HEK293 (cell line): ENCODE data around the gene DIABLO.
A peak's percentile ranks its signal among the peaks of the same experiment; 100 is the strongest.

Experiments
- CTCF ChIA-PET: fragments of 350-600 bp; formaldehyde crosslinking; extraction: SDS; loops from one replicate; lab custom pipeline; 2021; ENCODE audit warnings: antibody characterized with exemption; lab: Yijun Ruan, JAX
- POLR2A ChIA-PET: fragments of 300-600 bp; formaldehyde crosslinking; extraction: SDS; loops from one replicate; lab custom pipeline; 2020; ENCODE audit warnings: antibody characterized with exemption, inconsistent platforms; lab: Yijun Ruan, JAX
- H3K27ac ChIP-seq: fragments of 200-500 bp; sonication (Bioruptor generic); 2 replicates; pipeline ENCODE4 v1.5.1; 2014; ENCODE audit warnings: low read depth, low read length, control low read depth, inconsistent platforms; ENCODE audit errors: extremely low read depth
- H3K36me3 ChIP-seq, 2 experiments: fragments of 200-500 bp in 1 of 2; sonication (Bioruptor generic) in 1 of 2; 1 replicate in 1 of 2; 2 replicates in 1 of 2; pipeline ENCODE4 v1.5.1; 2014 to 2017; ENCODE audit warnings: inconsistent platforms in 2 of 2, low read length in 2 of 2; ENCODE audit not compliant: control insufficient read depth in 2 of 2, insufficient read depth in 1 of 2
- H3K4me1 ChIP-seq: fragments of 200-500 bp; sonication (Bioruptor generic); 2 replicates; pipeline ENCODE4 v1.5.1; 2014; ENCODE audit warnings: mild to moderate bottlenecking, low read length, inconsistent platforms; ENCODE audit not compliant: control insufficient read depth, insufficient read depth
- H3K4me3 ChIP-seq: 2 replicates; pipeline ENCODE4 v1.5.1; 2011; ENCODE audit warnings: low read depth, mild to moderate bottlenecking, control low read depth, low read length, moderate library complexity
- H3K9me3 ChIP-seq: fragments of 200-500 bp; sonication (Bioruptor generic); 2 replicates; pipeline ENCODE4 v1.5.1; 2014; ENCODE audit warnings: low read depth, low read length, inconsistent platforms; ENCODE audit not compliant: control insufficient read depth, insufficient read depth
- BCL11A ChIP-seq: fragments of 450-650 bp; formaldehyde crosslinking; IDR thresholded peaks from 2 replicates; pipeline ENCODE4 v1.5.1; 2016; ENCODE audit warnings: low read depth, missing biosample characterization, missing genetic modification characterization
- BCL11B ChIP-seq: fragments of 450-650 bp; formaldehyde crosslinking; IDR thresholded peaks from 2 replicates; pipeline ENCODE4 v1.5.1; 2016; ENCODE audit warnings: low read depth, missing biosample characterization, missing genetic modification characterization
- IKZF3 ChIP-seq: fragments of 450-650 bp; IDR thresholded peaks from 2 replicates; pipeline ENCODE4 v1.5.0; 2018; ENCODE audit warnings: missing biosample characterization, mild to moderate bottlenecking, missing genetic modification characterization, moderate library complexity
- SP7 ChIP-seq: fragments of 450-650 bp; formaldehyde crosslinking; IDR thresholded peaks from 2 replicates; pipeline ENCODE4 v1.5.1; 2016; ENCODE audit warnings: missing biosample characterization, missing genetic modification characterization
- ZFP3 ChIP-seq: fragments of 450-650 bp; formaldehyde crosslinking; IDR thresholded peaks from 2 replicates; pipeline ENCODE4 v1.5.1; 2016; ENCODE audit warnings: low read depth, missing biosample characterization, missing genetic modification characterization
- ZFP37 ChIP-seq: fragments of 450-650 bp; formaldehyde crosslinking; IDR thresholded peaks from 2 replicates; pipeline ENCODE4 v1.5.1; 2016; ENCODE audit warnings: missing biosample characterization, missing genetic modification characterization
- ZFP41 ChIP-seq: fragments of 450-650 bp; formaldehyde crosslinking; IDR thresholded peaks from 2 replicates; pipeline ENCODE4 v1.5.1; 2016; ENCODE audit warnings: missing biosample characterization, missing genetic modification characterization, borderline replicate concordance
- ZNF112 ChIP-seq: fragments of 450-650 bp; formaldehyde crosslinking; IDR thresholded peaks from 2 replicates; pipeline ENCODE4 v1.5.0; 2017; ENCODE audit warnings: missing biosample characterization, missing genetic modification characterization
- ZNF138 ChIP-seq: fragments of 450-650 bp; formaldehyde crosslinking; IDR thresholded peaks from 2 replicates; pipeline ENCODE4 v1.5.1; 2016; ENCODE audit warnings: missing biosample characterization, missing genetic modification characterization, borderline replicate concordance
- ZNF140 ChIP-seq: fragments of 450-650 bp; formaldehyde crosslinking; IDR thresholded peaks from 2 replicates; pipeline ENCODE4 v1.5.1; 2016; ENCODE audit warnings: missing biosample characterization, missing genetic modification characterization
- ZNF155 ChIP-seq: fragments of 450-650 bp; formaldehyde crosslinking; IDR thresholded peaks from 2 replicates; pipeline ENCODE4 v1.5.1; 2016; ENCODE audit warnings: missing biosample characterization, missing genetic modification characterization
- ZNF19 ChIP-seq: fragments of 450-650 bp; formaldehyde crosslinking; IDR thresholded peaks from 2 replicates; pipeline ENCODE4; 2016; ENCODE audit warnings: missing biosample characterization, missing genetic modification characterization, low read depth
- ZNF266 ChIP-seq: fragments of 450-650 bp; formaldehyde crosslinking; IDR thresholded peaks from 2 replicates; pipeline ENCODE4 v1.5.1; 2016; ENCODE audit warnings: missing biosample characterization, missing genetic modification characterization, low read depth
- ZNF521 ChIP-seq: fragments of 450-650 bp; formaldehyde crosslinking; IDR thresholded peaks from 2 replicates; pipeline ENCODE4 v1.5.1; 2017; ENCODE audit warnings: missing biosample characterization, mild to moderate bottlenecking, missing genetic modification characterization
- ZNF544 ChIP-seq: fragments of 450-650 bp; formaldehyde crosslinking; IDR thresholded peaks from 2 replicates; pipeline ENCODE4 v1.5.0; 2017; ENCODE audit warnings: missing biosample characterization, missing genetic modification characterization
- ZNF548 ChIP-seq: fragments of 450-650 bp; formaldehyde crosslinking; IDR thresholded peaks from 2 replicates; pipeline ENCODE4 v1.5.1; 2016; ENCODE audit warnings: missing biosample characterization, missing genetic modification characterization
- ZNF626 ChIP-seq: fragments of 450-650 bp; sonication (Bioruptor Pico); formaldehyde crosslinking; IDR thresholded peaks from 2 replicates; pipeline ENCODE4 v1.5.1; 2018; ENCODE audit warnings: missing biosample characterization, missing genetic modification characterization, inconsistent platforms
- ZNF658 ChIP-seq: fragments of 450-650 bp; formaldehyde crosslinking; IDR thresholded peaks from 2 replicates; pipeline ENCODE4; 2016; ENCODE audit warnings: missing biosample characterization, missing genetic modification characterization
- ZNF776 ChIP-seq: fragments of 450-650 bp; formaldehyde crosslinking; IDR thresholded peaks from 2 replicates; pipeline ENCODE4 v1.5.0; 2017; ENCODE audit warnings: missing biosample characterization, missing genetic modification characterization, borderline replicate concordance
- ZNF777 ChIP-seq: fragments of 450-650 bp; formaldehyde crosslinking; IDR thresholded peaks from 2 replicates; pipeline ENCODE4 v1.5.1; 2017; ENCODE audit warnings: missing biosample characterization, missing genetic modification characterization, borderline replicate concordance
- ZNF830 ChIP-seq: fragments of 450-650 bp; IDR thresholded peaks from 2 replicates; pipeline ENCODE4 v1.5.0; 2018; ENCODE audit warnings: missing biosample characterization, missing genetic modification characterization, low read depth, mild to moderate bottlenecking, moderate library complexity
- ZXDB ChIP-seq: fragments of 450-650 bp; formaldehyde crosslinking; IDR thresholded peaks from 2 replicates; pipeline ENCODE4 v1.5.1; 2016; ENCODE audit warnings: missing biosample characterization, missing genetic modification characterization
- TF ChIP-seq, protein P1 (sequence below): fragments of 450-650 bp; formaldehyde crosslinking; IDR thresholded peaks from 2 replicates; pipeline ENCODE4 v1.5.1; 2017; ENCODE audit warnings: missing biosample characterization, missing genetic modification characterization
- TF ChIP-seq, protein P2 (sequence below): fragments of 450-650 bp; formaldehyde crosslinking; IDR thresholded peaks from 2 replicates; pipeline ENCODE4 v1.5.1; 2016; ENCODE audit warnings: missing biosample characterization, missing genetic modification characterization

The DIABLO gene

DNA sequence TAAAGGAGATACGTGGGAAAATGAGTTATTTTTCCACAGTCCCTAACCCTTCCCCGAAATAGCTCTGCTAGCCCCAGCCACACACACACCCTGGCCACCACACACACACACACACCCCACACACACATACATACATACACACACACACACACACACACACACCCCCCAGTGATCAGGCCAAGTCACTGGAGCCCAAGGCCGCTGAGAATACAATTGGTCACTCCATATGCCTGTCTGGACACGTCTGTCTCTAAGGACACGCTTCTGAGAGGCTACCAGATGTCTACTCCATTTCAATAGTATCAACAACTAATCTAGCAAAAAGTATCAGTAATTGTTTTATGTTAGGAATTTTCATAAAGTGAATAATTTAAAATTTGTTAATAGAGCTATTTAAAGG is 13.0 kb upstream of the DIABLO start:
- Histone ChIP-seq H3K27ac (no peak overlapping the region), H3K4me3 (no peak overlapping the region), H3K36me3 (peaks cover 17 to 39% of the 10 kb centered on the region in 2 experiments; a peak in 2 of 3 replicates), H3K9me3 (no peaks in the 10 kb centered on the region), H3K4me1 (no peaks in the 10 kb centered on the region)
- POLR2A ChIA-PET: interaction anchor here (1.2 kb wide), 1 partner anchor 13 kb away, joined by 3 read pairs; the partner anchor contains the start of gene DIABLO
- TF ChIP-seq ZNF521 (tag by site-specific recombination) (no peak), ZNF777 (tag by site-specific recombination) (no peak), ZFP37 (tag by site-specific recombination) (no peak)
- TF ChIP-seq, protein P1, sequence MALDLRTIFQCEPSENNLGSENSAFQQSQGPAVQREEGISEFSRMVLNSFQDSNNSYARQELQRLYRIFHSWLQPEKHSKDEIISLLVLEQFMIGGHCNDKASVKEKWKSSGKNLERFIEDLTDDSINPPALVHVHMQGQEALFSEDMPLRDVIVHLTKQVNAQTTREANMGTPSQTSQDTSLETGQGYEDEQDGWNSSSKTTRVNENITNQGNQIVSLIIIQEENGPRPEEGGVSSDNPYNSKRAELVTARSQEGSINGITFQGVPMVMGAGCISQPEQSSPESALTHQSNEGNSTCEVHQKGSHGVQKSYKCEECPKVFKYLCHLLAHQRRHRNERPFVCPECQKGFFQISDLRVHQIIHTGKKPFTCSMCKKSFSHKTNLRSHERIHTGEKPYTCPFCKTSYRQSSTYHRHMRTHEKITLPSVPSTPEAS (tag by site-specific recombination): peak; percentile 70
- CTCF ChIA-PET: no interaction called here

DNA sequence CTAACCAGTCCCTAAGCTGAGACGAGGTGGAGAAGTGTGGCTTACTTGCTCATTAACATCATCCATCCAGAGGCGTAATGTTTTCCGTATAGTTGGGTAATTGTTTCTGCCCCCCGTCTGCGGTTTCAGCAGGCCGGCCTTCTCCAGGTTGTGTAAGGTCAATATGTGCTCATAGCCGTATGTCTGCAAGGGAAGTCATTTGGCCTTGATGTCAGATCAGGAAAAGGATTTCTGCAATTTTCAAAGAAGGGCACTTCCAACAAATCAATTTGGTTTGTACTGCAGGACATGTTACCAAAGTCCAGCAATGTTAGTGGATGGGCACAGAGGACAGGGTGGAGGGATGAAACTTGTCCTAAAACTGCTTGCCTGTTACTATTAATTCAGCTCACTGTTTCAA is 9.9 kb upstream of the DIABLO start:
- CTCF ChIA-PET: interaction anchor here (0.6 to 1.8 kb wide), 2 partner anchors 101 to 121 kb away, joined by 3 to 4 read pairs; no protein-coding TSS in a partner anchor
- no peak overlapping the region for H3K4me3 ChIP-seq
- no peak overlapping the region for H3K27ac ChIP-seq
- POLR2A ChIA-PET: interaction anchor here (0.7 kb wide), 1 partner anchor 337 kb away, joined by 3 read pairs; no protein-coding TSS in a partner anchor
- H3K9me3 ChIP-seq: no peaks in the 10 kb centered on the region
- no peak for TF ChIP-seq ZNF19 (tag by site-specific recombination)
- TF ChIP-seq ZNF138 (tag by site-specific recombination): no peak
- no peak for TF ChIP-seq BCL11B (tag by site-specific recombination)
- no peak for TF ChIP-seq BCL11A (tag by site-specific recombination)
- TF ChIP-seq ZFP3 (tag by site-specific recombination): no peak
- TF ChIP-seq, protein P2, sequence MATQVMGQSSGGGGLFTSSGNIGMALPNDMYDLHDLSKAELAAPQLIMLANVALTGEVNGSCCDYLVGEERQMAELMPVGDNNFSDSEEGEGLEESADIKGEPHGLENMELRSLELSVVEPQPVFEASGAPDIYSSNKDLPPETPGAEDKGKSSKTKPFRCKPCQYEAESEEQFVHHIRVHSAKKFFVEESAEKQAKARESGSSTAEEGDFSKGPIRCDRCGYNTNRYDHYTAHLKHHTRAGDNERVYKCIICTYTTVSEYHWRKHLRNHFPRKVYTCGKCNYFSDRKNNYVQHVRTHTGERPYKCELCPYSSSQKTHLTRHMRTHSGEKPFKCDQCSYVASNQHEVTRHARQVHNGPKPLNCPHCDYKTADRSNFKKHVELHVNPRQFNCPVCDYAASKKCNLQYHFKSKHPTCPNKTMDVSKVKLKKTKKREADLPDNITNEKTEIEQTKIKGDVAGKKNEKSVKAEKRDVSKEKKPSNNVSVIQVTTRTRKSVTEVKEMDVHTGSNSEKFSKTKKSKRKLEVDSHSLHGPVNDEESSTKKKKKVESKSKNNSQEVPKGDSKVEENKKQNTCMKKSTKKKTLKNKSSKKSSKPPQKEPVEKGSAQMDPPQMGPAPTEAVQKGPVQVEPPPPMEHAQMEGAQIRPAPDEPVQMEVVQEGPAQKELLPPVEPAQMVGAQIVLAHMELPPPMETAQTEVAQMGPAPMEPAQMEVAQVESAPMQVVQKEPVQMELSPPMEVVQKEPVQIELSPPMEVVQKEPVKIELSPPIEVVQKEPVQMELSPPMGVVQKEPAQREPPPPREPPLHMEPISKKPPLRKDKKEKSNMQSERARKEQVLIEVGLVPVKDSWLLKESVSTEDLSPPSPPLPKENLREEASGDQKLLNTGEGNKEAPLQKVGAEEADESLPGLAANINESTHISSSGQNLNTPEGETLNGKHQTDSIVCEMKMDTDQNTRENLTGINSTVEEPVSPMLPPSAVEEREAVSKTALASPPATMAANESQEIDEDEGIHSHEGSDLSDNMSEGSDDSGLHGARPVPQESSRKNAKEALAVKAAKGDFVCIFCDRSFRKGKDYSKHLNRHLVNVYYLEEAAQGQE (tag by site-specific recombination): no peak
- no peak for TF ChIP-seq ZNF830 (tag by site-specific recombination)
- TF ChIP-seq ZNF155 (tag by site-specific recombination): no peak
- no peak for TF ChIP-seq ZNF776 (tag by site-specific recombination)
- TF ChIP-seq ZNF266 (tag by site-specific recombination): no peak
- no peak for TF ChIP-seq ZNF544 (tag by site-specific recombination)
- TF ChIP-seq ZNF626 (tag by site-specific recombination): no peak
- no peak for TF ChIP-seq IKZF3 (tag by site-specific recombination)
- TF ChIP-seq ZFP41 (tag by site-specific recombination): no peak
- TF ChIP-seq ZNF548 (tag by site-specific recombination): no peak
- TF ChIP-seq ZXDB (tag by site-specific recombination): no peak
- TF ChIP-seq ZNF658: no peak
- no peak for TF ChIP-seq ZNF140
- TF ChIP-seq ZNF112 (tag by site-specific recombination): no peak
- no peak for TF ChIP-seq SP7 (tag by site-specific recombination)
- no peaks in the 10 kb centered on the region for H3K4me1 ChIP-seq
- H3K36me3 ChIP-seq: peaks cover 18 to 62% of the 10 kb centered on the region in 2 experiments; a peak in 2 of 3 replicates
